ENCODE data around the gene NUP93.

GRCh38 chr16:56856876-56857447 is 127.0 kb downstream of the NUP93 start:
- TF ChIP-seq CTCF (IDR thresholded peaks at IDR 0.05) = no peak
- TF ChIP-seq POLR2A (IDR thresholded peaks at IDR 0.05) = no peak

All from prostate gland (tissue), 2 donors.